OCI-LY3 (cell line): ENCODE data around the gene CNIH2.

Source experiments
- CTCF ChIP-seq: fragments of 200-600, 300-600 bp; sonication (generic); IDR thresholded peaks from 2 replicates; pipeline ENCODE4 v1.5.1; 2014; ENCODE audit warnings: antibody characterized with exemption, low read length, low read depth
- EZH2phosphoT487 ChIP-seq: fragments of 200-600 bp; shearing (Covaris generic); IDR thresholded peaks from 2 replicates; pipeline ENCODE4 v1.6.1; 2018; ENCODE audit warnings: antibody characterized with exemption, mixed run types, low read depth

- TF ChIP-seq CTCF (no peak), EZH2phosphoT487 (no peak)
Observed at GRCh38 chr11:66333220-66333877, 55.4 kb downstream of the CNIH2 start.
